ENCODE results near the gene ATRN. TPM values are rescaled to one million over a fixed set of nuclear protein-coding genes. Genes with fewer than 3 reads are reported as not detected.

ATRN gene
- total and polyA plus RNA-seq, 2 donors (not counting 1 experiment from before 2014, with no cell fraction given), result 5.8 to 19.5 TPM

- Histone ChIP-seq H3K36me3 (replicated peaks in 1 of 2; ENCODE audit: control extremely low read depth in 1 of 2, control insufficient read depth in 1 of 2, extremely low read depth in 1 of 2, insufficient read depth in 2 of 2, low read length in 1 of 2) (peaks cover 3 to 43% of the 10 kb centered on the region in 2 experiments), H4K20me1 (ENCODE audit: control insufficient read depth, insufficient read depth, low read length, poor library complexity, severe bottlenecking) (no peaks in the 10 kb centered on the region), H2AFZ (ENCODE audit: insufficient read depth, low read depth, low read length, poor library complexity, severe bottlenecking) (no peak overlapping the region), H3K4me3 (ENCODE audit: control extremely low read depth in 1 of 5, extremely low read depth in 1 of 5, insufficient read depth in 1 of 5, low read depth in 2 of 5, low read length in 4 of 5) (no peak overlapping the region), H3K4me1 (ENCODE audit: control insufficient read depth in 2 of 2, insufficient read depth in 2 of 2, low read length in 2 of 2) (no peaks in the 10 kb centered on the region), H3K9ac (ENCODE audit: low read length) (no peak overlapping the region), H3K4me2 (replicated peaks; ENCODE audit: low read depth, low read length, poor library complexity, severe bottlenecking) (no peak overlapping the region), H3K27me3 (replicated peaks in 1 of 4; ENCODE audit: control extremely low read depth in 1 of 4, control insufficient read depth in 3 of 4, insufficient read depth in 4 of 4, low read length in 3 of 4) (no peaks in the 10 kb centered on the region), H3K9me3 (ENCODE audit: control extremely low read depth in 1 of 3, control insufficient read depth in 2 of 3, insufficient read depth in 1 of 3, low read length in 2 of 3) (no peaks in the 10 kb centered on the region), H3K79me2 (ENCODE audit: control insufficient read depth, insufficient read depth, low read length) (no peaks in the 10 kb centered on the region), H3K27ac (ENCODE audit: low read length in 2 of 2) (no peak overlapping the region)
- TF ChIP-seq CTCF (IDR thresholded peaks at IDR 0.05) (no peak), EZH2 (IDR thresholded peaks at IDR 0.05; ENCODE audit: borderline replicate concordance, insufficient read depth, low read depth, low read length, poor library complexity, severe bottlenecking) (no peak)
- H3K4me3 Mint-ChIP-seq, result no peak overlapping the region
- WGBS (ENCODE audit: insufficient coverage), result 100% methylated on average over 2 of the region's 4 CpGs
- no peak overlapping the region for H3K27ac Mint-ChIP-seq
- no peaks in the 10 kb centered on the region for H3K27me3 Mint-ChIP-seq
- H3K9me3 Mint-ChIP-seq (ENCODE audit: insufficient read depth), result no peaks in the 10 kb centered on the region
- ChIA-PET CTCF (interaction anchor here (0.7 to 1.0 kb wide), 2 partner anchors 16 to 21 kb away, joined by 3 to 4 read pairs; no protein-coding TSS in a partner anchor), POLR2A (no interaction called here)
- H3K4me1 Mint-ChIP-seq, result no peaks in the 10 kb centered on the region
- intact Hi-C loops (cut with micrococcal nuclease), result no loop called here
- DNase-seq (no peak), ATAC-seq (ENCODE audit: low read depth) (no peak)
Observed at GRCh38 chr20:3592931-3593330, 122.1 kb downstream of the ATRN start.

GRCh38 chr20:3595541-3595940, 124.7 kb downstream of the ATRN start:
- Mint-ChIP-seq H3K27me3 (no peaks in the 10 kb centered on the region), H3K4me1 (no peaks in the 10 kb centered on the region), H3K4me3 (no peak overlapping the region), H3K27ac (no peak overlapping the region), H3K9me3 (ENCODE audit: insufficient read depth) (no peaks in the 10 kb centered on the region)
- TF ChIP-seq EZH2 (IDR thresholded peaks at IDR 0.05; ENCODE audit: borderline replicate concordance, insufficient read depth, low read depth, low read length, poor library complexity, severe bottlenecking), result no peak
- TF ChIP-seq CTCF (IDR thresholded peaks at IDR 0.05), result no peak
- no peak for ATAC-seq (ENCODE audit: low read depth)
- no peak for DNase-seq
- H3K36me3 ChIP-seq (replicated peaks in 1 of 2; ENCODE audit: control extremely low read depth in 1 of 2, control insufficient read depth in 1 of 2, extremely low read depth in 1 of 2, insufficient read depth in 2 of 2, low read length in 1 of 2), result peaks cover 8 to 48% of the 10 kb centered on the region in 2 experiments
- H3K27me3 ChIP-seq (replicated peaks in 1 of 4; ENCODE audit: control extremely low read depth in 1 of 4, control insufficient read depth in 3 of 4, insufficient read depth in 4 of 4, low read length in 3 of 4), result no peaks in the 10 kb centered on the region
- no peak overlapping the region for H3K27ac ChIP-seq (ENCODE audit: low read length in 2 of 2)
- H3K4me3 ChIP-seq (ENCODE audit: control extremely low read depth in 1 of 5, extremely low read depth in 1 of 5, insufficient read depth in 1 of 5, low read depth in 2 of 5, low read length in 4 of 5), result no peak overlapping the region
- H4K20me1 ChIP-seq (ENCODE audit: control insufficient read depth, insufficient read depth, low read length, poor library complexity, severe bottlenecking), result no peaks in the 10 kb centered on the region
- no peak overlapping the region for H2AFZ ChIP-seq (ENCODE audit: insufficient read depth, low read depth, low read length, poor library complexity, severe bottlenecking)
- CTCF ChIA-PET, result no interaction called here
- intact Hi-C loops (cut with micrococcal nuclease), result no loop called here
- POLR2A ChIA-PET, result no interaction called here
- H3K4me2 ChIP-seq (replicated peaks; ENCODE audit: low read depth, low read length, poor library complexity, severe bottlenecking), result no peak overlapping the region
- no peaks in the 10 kb centered on the region for H3K79me2 ChIP-seq (ENCODE audit: control insufficient read depth, insufficient read depth, low read length)
- H3K9me3 ChIP-seq (ENCODE audit: control extremely low read depth in 1 of 3, control insufficient read depth in 2 of 3, insufficient read depth in 1 of 3, low read length in 2 of 3), result no peaks in the 10 kb centered on the region
- H3K9ac ChIP-seq (ENCODE audit: low read length), result no peak overlapping the region
- H3K4me1 ChIP-seq (ENCODE audit: control insufficient read depth in 2 of 2, insufficient read depth in 2 of 2, low read length in 2 of 2), result no peaks in the 10 kb centered on the region
- 100% methylated on average over 3 of the region's 4 CpGs for WGBS (ENCODE audit: insufficient coverage)

All from B cell (primary cell).